ENCODE data around the gene BCL11A.

The BCL11A gene

DNA sequence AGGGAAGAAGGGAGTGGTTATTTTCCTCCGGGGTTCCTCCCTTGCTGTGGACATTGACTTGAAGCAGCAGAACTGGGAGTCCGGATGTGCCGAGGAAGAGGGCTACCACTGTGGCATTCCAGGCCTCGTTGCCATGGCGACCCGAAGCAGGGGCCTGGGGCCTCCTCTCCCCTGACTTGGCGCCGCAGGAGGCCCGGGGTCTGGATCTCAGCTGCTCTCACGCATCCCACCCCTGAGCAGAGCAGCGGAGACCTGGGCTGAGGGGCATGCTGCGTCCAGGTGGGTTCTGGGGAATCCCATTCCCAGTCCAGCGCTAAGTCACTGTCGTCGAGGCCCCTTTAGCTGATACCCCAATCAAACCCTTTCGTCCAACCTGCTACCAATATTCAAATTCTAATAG is 100.2 kb downstream of the BCL11A start:
- TF ChIP-seq, protein P1, sequence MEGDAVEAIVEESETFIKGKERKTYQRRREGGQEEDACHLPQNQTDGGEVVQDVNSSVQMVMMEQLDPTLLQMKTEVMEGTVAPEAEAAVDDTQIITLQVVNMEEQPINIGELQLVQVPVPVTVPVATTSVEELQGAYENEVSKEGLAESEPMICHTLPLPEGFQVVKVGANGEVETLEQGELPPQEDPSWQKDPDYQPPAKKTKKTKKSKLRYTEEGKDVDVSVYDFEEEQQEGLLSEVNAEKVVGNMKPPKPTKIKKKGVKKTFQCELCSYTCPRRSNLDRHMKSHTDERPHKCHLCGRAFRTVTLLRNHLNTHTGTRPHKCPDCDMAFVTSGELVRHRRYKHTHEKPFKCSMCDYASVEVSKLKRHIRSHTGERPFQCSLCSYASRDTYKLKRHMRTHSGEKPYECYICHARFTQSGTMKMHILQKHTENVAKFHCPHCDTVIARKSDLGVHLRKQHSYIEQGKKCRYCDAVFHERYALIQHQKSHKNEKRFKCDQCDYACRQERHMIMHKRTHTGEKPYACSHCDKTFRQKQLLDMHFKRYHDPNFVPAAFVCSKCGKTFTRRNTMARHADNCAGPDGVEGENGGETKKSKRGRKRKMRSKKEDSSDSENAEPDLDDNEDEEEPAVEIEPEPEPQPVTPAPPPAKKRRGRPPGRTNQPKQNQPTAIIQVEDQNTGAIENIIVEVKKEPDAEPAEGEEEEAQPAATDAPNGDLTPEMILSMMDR (IDR thresholded peaks at IDR 0.05; ENCODE audit: low read depth, low read length): no peak
- no peak for DNase-seq (ENCODE audit: extremely low read depth, low read depth)

DNA sequence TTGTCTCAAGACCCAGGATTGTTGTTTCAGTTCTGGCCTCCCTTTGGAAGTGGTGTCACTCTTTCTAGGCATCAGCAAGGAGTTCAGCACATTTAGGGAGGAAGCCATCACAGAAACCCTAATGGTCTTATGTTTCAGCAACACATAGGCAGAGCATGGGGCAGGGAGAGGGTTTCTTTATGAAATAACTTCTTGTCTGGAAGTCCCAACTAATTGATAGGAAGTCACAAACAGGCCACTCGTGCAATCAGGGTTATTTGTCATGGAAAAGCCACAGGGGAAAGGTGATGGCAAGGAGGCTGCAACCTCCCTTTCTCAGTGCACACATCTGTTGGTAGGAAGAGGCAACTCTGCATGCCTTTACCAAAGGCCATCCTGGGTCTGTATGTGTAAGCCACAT is 103.0 kb downstream of the BCL11A start:
- TF ChIP-seq, protein P1 (IDR thresholded peaks at IDR 0.05; ENCODE audit: low read depth, low read length): no peak
- no peak for DNase-seq (ENCODE audit: extremely low read depth, low read depth)

DNA sequence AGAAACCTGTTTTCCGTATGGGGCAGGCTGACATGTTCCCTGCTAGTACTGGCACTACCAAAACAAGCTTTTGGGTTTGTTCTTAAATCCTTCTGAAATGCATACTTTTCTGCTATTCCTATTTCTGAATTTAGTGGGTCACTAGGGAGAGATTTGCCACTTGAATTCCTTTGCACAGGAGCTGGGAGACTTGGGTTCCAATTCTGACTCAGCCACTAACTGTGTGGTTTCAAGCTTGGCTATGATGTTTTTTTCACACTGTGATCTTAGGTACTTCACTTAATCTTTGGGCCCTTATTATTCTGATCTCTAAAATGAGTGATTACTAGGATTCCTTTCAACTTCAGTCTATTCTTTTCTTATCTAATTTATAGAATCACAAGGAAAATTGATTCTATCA is 105.5 kb downstream of the BCL11A start:
- DNase-seq (ENCODE audit: extremely low read depth, low read depth): no peak
- TF ChIP-seq, protein P1 (IDR thresholded peaks at IDR 0.05; ENCODE audit: low read depth, low read length): no peak

DNA sequence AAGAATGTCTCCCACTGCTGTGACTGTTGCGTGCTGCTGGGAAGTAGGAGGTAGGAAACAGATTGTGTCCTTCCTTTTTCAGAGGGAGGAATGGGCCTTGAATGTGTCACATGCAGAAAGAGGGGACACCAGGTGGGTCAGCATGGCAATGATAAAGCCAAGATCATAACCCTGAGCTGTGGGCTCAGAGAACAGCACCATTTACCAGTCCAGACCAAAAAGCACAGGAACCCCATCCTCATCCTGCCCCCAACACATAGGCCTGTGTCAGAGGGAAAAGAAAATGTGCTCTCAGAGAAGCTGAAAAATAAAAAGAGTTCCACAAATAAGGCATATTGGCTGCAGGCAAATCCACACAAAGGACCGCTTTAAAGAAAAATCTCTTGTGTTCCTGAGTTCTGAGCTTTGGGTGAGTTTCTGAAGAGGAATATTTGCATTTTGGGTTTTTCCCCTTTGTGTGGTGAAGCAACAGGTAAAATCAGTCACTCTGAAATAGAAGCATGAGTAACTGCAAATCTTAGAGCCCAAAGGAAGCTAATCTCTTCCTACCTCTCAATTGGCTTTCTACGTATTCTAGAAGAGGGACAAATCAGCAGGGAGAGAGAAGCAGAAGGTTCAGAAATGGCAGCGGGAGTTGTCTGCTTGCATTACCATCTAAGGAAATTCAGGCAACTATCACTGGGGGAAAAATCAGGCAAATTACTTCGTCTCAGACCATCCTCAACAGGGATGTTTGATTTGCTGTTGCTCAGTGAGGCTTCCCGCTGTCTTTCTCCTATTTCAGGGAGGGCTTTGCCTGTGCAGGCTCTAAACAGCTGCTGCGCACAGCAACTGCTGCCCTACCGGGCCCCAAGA is 106.8 kb downstream of the BCL11A start:
- DNase-seq (ENCODE audit: extremely low read depth, low read depth): no peak
- TF ChIP-seq, protein P1 (IDR thresholded peaks at IDR 0.05; ENCODE audit: low read depth, low read length): no peak

DNA sequence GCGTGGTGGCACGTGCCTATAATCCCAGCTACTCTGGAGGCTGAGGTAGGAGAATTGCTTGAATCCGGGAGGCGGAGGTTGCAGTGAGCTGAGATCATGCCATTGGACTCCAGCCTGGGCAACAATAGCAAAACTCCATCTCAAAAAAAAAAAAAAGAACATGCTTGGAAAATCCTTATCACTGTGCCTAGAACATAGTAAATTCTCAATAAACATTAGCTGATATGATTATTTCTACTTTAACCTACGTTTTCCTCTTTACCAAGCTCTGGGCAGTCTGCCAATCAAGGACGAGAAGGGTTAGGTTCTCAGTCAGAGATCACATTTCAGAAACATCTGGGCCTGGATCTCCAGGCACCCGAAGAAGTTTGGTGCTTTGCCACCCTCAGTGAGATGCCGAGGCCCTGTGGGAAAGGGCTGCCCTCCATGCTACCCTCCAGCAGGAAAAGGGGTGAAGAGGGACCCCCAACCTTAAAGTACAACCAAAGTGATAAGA is 107.7 kb downstream of the BCL11A start:
- no peak for DNase-seq (ENCODE audit: extremely low read depth, low read depth)
- TF ChIP-seq, protein P1 (IDR thresholded peaks at IDR 0.05; ENCODE audit: low read depth, low read length): no peak

DNA sequence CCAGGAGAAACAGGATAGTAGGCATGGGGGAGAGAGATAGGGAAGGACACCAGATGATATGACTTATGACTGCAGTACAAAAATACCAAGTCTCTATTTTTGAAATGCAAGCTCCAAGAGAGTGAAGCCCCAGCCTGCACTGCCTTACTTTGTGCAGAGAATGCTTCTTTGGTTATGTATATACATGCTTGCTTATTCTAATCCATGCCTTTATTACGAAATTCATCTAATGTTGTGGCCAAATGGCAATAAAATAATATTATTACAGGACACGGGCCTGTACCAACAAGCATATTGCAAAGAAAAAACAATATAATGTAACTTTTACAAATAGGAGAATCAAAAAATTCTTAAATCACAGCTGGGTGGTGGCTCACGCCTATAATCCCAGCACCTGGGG is 110.8 kb downstream of the BCL11A start:
- TF ChIP-seq, protein P1 (IDR thresholded peaks at IDR 0.05; ENCODE audit: low read depth, low read length): no peak
- no peak for DNase-seq (ENCODE audit: extremely low read depth, low read depth)

DNA sequence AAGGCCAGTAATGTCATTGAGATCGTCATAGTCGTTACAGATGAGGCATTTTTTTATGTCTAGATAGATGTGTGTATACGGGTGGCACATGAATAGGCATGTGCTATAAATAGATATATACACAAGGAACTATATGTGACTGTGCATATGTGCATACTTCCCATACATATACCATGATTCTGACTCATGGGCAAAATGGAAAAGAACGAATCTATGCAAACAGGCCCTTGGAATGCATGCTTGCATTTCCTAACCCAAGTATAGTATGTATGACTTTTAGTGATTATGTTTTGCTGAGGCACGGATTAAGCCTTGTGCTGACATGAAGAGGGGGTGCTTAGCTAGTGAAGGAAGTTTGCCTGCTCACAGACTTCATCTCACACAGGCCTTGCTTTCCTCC is 111.7 kb downstream of the BCL11A start:
- TF ChIP-seq, protein P1 (IDR thresholded peaks at IDR 0.05; ENCODE audit: low read depth, low read length): no peak
- DNase-seq (ENCODE audit: extremely low read depth, low read depth): no peak
